HG03354 (cell line): ENCODE data around the gene PRSS50.

Experiments
- ATAC-seq: cut with Tn5 transposase; IDR thresholded peaks from one replicate; pipeline ENCODE4 v1.9.1; 2021; ENCODE audit warnings: mild to moderate bottlenecking; ENCODE audit not compliant: unreplicated experiment, poor library complexity, severe bottlenecking

Gene PRSS50

DNA sequence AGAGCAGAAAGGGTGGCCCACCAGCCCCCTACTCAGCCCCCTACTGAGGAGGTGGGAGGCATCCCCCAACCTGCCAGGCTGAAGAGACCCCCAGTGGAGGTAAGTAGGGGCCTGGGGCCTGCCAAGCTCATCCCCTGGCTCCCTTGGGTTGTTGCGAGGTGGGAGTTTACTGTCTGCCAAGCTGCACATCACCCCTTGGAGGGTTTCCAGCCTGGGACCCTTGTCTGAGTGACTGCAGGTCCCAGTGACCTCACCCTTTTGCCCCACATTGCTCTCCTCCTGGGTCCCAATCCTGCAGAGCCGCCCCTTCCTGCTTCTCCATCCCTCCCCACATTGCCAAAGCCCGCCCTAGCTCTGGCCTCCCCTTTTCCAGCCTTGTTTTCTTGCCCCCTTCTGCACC lies 23.1 kb downstream of the PRSS50 start:
- no peak for ATAC-seq

DNA sequence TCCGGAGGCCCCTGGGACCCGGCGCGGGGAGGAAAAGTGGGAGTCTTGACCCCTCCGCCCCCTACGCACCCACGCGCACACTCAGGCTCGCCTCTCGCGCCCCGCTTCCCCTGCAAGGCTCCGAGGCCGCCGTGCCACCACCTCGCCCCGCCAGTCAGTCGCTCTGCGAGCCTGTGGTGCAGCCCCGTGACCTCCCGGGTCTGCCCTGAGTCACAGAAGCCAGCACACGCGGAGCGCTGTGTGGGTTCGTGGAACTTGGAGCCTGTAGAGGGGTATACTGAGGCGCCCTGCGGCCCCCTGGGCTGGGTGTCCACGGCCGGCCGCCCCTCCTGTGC lies 23.8 kb downstream of the PRSS50 start:
- no peak for ATAC-seq

DNA sequence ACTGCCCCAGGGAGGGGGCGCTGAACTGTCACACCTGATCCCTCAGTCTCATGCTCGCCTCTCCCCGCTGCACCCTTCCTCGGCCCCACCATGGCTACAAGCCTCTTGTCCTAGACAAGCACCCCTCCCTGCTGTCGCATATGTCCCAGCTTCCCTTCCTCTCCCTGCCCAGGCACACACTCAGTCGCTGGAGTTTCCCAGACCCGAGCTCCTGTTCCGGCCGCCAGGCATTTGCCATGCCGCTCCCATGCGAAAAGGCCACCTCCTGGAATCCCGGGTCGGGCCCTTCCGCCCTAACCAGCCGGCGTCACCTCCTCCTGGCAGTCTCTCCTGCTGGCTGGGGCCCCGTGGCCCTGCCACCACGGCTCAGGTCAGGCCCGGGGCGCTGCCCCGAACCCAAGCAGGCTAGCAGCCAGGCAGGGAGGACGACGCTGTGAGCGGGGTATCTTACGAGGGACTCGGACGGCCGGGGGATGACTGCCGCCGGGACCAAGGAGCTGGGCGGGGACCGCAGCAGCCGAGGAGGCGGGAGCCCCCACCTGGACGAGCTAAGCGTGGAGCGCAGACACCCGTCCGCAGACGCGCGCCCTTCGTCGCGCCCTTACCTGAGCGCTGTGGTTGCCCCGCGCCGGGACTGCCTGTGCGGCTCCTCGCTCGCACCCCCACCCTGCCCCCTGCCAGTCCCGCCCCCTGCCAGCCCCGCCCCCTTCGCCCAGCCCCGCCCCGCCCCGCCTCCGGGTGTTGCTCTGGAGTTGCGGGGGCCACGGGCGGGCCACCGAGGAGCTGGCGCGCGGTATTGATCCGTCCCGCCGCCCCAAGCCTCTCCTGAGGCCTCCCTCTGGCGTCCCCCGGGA lies 24.4 kb downstream of the PRSS50 start, which contains the start of gene ALS2CL:
TSS of gene ALS2CL (minus strand) at position 642 of the 854 bp plus-strand sequence. CDS start 4,239 bp downstream, outside the sequence.
- no peak for ATAC-seq

DNA sequence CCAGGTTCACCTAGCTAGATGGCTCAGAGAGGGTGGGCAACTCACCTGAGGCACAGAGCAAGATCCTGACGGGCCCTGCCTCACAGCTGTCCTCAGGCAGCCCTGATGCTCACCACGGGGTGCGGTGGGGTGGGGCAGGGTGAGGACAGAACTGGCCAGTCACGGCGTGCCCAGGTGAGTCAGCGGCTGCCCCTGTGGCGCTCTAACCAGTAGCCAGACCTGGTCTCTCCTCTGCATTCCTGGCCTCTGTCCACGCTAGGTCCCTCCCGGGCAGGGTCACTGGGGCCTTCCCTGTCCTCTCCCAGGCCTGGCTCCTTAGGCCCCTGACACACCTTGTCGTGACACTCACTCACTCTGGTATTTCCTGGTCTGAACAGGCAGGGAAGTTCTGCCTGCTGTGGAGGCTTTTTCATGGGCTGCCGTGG lies 25.1 kb downstream of the PRSS50 start:
- ATAC-seq = no peak

DNA sequence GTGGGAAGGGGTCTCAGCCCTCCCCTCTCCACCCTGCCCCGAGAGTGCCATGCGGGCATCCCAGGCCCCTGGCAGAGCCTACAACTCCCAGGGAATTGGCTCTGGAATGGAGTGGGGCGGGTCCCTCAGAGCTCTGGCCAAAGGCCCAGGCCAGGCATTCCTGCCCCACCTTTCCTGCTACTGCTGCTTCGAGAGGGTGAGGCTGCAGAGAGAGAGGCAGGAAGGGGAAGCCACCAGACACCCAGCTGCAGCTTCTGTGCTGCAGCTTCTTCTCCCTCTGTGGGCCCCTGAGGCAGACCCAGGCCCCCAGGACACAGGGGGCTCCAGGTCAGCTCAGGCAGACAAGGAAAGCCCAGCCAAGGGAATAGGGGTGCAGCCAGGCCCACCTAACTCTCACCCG lies 26.9 kb downstream of the PRSS50 start:
- no peak for ATAC-seq

DNA sequence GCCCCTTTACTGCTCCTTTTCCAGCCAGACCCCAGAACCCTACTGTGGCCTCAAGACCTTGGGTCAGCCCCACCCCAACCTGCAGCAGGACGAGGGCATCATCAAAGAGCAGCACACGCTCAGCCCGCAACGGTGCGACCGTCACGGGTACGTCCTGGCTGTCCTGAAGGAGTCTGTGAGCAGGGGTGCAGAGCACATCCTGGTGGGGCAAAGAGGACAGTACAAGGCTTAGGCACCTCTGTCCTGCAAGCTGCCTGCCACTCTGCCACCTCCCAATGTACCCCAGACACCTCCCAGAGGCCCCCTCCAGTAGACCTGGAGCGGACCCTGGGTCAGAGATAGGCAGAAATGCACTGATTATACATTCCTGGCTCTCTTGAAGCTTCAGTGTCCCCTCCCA lies 32.2 kb downstream of the PRSS50 start:
- no peak for ATAC-seq

DNA sequence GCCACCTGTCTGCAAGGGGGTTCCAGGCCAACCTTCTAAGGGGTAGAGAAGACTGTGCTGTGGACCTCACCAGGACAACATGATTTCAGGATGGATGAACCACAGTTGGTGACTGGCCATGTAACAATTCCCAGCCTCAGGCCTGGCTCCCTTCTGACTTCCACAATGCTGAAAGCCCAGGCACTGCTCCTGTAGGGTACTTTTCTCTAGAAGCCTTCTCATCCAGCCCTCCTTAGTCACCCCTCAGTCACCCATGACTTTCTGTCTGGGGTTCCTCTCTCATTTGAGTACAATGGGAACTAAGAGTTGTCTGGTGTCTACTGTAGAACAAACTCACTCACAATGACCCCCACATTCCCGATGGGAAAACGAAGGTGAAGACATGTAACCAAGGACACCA lies 32.8 kb downstream of the PRSS50 start:
- ATAC-seq = no peak

DNA sequence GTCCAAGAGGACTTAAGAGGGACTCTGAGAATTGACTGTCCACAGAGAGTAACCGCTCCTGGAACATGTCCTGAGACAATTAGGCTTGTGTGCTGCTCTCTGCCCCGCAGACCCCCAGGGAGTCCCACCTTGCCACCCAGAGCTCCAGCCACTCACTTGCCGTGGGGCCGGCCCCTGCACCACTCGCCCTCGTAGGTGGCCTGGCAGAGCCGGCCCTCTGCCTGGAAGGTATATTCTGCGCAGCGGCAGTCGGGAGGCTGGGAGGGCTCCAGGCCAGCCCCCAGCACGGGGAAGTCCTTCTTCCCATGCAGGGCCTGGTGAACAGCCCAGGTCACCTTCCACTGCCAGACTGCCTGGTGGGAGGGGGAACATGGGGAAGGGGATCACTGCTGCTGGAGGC lies 34.7 kb downstream of the PRSS50 start:
- ATAC-seq = no peak

DNA sequence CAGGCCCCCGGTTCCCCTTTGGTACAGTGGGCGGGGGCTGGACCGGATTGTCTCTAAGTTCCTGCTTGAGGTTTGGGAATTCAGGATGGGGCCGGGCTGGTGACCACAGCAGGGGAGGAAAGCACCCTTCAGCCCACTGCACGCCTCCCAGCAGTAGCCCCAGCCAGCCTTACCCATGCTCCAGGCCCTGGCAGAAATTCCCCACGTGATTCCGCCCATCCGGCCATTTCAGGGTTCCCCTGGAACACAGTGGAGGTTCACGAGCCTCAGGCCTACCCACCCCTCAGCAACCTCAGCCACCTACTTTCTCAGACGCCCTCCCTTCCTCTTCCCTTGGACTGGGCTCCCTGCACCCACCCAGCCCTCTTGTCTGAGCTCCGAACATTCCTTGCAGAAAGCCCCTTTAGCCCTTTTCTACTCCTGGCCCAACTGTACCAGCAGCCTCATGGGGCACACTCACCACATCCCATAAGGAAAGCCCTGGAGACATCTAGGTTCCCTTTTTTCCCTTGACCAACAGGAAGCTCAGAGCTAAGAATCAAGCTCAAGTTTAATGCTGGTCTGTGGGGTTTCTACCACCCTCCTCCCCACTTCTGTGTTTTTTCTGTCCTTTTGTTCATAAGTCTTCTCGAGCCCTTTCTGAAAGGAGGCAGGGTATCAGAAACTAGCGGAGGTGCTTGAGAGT lies 35.7 kb downstream of the PRSS50 start:
- ATAC-seq = no peak

DNA sequence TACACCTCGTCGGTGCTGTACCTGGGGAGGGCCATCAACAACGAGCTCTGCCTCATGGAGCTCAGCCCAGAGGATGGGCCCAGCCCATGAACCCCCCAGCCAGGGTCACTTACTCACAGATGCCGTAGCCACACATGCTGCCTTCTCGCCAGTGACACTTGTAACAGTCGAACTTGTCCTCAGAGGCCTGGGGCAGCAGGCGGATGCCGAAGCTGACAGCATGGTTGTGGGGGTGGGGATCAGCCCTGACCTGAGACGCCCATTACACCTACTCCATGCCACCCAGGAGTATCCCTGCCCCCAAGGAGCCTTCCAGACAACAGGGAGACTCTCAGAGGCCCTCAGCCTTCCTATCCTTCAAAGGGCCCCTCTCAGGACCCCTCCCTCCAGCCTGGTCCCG lies 36.3 kb downstream of the PRSS50 start:
- ATAC-seq = no peak

DNA sequence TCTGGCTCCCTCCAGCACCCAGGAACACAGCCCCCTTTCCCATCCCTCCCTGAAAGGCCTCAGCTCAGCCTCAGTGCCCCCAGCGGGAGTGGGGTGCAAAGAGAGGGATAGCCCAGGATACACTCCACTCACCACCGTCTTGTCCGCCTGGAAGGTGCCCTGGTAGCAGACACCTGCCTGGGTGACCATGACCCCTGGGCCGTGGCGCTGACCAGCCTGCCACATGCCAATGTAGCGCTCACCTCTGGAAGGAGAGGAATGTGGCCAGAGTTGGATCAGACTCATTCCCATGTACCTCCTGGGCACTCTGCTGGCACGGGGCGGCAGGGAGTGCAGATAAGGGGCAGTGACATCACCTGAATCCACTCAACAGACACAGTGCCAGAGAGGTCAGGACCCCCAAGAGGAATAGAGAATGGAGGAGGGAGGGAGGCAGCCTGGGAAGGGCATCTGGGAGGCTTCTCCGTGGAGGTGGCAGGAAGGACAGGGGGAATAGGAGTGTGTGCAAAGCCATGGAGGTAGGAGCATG lies 37.3 kb downstream of the PRSS50 start:
- ATAC-seq = no peak

DNA sequence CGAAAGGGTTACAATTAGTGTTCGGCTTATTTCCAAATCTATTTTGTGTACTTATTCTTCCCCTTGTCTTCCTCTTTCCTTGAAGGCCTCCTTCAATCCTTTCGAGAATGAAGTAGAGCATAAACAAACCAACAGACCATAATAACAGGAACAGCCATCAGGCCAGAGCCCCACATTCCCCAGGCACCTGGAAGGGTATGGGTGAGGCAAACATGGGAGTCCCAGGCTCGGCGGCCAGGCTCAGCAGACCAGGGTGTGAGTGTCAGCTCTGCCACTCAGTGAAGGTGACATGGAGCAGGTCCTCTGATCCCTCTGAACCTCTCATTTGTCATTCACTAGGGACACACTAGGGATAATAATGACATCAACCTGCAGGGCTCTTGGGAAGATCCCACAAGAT lies 38.0 kb downstream of the PRSS50 start:
- no peak for ATAC-seq

DNA sequence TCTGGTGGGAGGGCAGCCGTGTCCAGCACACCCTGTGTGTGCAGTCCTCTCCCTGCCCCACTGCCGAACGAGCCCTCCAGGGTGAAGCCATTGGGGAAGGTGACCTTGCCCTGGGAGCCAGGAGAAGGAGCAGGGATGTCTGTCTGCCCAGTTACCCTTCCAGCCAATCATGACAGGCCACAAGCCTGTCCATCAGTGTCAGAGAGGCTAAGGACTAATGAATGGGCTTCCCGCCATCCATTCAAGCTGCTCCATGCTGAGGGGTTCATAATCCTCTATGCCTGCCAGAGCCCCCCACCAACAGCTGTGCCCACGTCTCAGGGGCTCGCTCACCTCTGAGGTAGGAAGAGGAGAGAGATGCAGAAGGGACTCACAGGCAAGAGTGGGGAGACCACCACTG lies 39.4 kb downstream of the PRSS50 start:
- no peak for ATAC-seq

DNA sequence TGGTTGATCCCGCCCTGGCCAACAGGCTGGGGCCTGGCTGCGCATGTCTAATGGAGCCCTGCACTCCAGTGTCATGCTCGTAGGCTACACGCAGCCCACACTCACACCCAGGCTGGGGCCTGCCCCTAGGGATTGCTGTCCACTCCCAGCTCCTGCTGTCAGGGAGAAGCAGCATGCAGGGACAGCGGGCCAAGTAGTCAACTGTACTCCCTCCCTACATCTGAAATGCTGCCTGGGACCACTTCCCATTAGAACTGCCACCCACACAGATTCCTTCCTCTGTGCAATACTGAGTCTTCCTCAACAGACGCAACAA lies 40.3 kb downstream of the PRSS50 start:
- ATAC-seq = no peak

DNA sequence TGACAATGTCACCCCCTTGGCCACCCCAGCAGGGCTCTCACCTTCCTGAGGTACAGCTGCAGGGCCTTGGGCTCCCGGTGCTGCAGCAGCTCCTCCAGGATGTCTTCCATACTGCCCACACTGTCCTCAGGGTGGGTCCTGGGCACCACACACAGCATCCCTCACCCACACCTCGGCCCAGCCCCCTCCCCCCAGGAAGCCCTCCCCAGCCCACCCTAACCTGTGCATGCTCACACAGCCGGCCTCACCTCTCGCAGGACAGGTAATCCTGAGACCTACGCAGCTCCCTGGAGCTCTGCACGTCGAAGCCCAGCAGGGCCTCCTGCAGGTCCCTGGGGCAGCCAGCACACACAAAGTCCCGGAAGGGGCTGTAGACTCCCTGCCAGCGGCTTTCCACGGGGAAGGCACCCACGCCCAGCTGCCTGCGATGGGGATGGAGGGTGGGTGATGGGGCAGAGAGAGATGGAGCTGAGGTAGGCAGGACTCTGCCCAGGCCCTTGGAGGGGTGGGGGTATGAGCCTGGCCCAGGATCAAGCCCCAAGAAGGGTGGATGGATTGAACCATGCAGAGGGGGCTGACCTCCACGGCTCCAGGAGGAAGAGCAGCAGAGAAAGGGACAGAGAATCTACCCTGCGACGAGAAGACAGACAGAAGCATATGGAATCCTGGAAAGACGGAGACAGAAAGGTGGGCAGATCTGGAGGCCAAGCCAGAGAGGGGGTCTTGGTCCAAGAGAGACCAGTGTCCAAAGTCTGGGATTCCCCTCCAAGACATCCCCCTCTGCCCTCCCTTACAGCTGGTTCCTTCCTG lies 40.9 kb downstream of the PRSS50 start:
- ATAC-seq = no peak

DNA sequence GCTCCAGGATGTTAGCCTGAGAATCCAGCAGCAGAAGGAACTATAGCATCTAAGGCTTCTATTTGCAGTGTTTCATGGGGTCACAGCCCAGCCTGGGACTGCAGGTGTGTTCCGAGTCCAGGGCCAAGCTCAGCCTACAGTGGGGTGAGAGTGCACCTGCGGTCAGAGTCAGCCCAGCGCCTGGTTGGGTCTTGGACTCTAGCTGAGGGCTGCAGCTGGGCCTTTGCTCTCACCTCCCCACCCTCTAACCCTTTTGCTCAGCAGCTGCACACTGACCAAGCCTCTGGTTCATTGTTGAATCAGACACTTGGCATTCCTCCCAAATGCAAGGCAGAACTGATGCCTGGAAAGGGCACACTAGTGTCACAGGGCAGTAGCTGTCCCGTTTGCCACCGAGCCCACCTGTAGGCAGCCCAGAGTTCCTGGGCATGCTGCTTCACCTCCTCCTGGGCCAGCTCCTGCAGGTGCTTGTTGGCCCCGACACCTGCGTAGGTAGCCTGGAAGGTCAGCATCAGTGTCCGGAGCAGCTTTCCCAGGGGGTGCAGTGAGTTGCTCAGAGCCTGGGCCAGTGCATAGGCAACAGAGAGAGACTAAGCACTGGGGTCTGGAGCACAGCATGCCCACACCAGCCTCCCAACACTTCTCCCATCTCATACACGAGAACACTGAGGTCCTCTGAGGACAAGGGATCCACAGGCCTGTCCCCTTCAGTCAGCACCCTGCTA lies 41.7 kb downstream of the PRSS50 start:
- ATAC-seq = no peak

DNA sequence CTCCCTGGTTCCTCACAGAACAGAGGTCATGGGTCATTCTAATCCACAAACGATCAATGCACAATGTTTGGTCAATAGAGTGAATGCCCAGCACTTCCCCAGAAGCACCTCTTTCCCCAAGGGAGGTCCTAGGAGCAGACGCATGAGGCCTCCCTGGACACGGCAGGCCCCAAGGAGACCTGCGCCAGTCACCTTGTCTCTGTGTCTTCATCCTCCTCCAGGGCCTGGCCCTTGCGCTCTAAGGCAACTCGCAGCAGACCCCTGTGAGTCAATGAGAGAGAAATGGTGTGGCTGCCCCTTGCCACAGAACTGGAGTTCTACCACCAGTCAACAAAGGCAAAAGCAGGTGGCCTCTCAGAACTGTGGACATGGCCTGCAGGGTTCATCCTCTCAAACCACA lies 42.2 kb downstream of the PRSS50 start:
- ATAC-seq = no peak

DNA sequence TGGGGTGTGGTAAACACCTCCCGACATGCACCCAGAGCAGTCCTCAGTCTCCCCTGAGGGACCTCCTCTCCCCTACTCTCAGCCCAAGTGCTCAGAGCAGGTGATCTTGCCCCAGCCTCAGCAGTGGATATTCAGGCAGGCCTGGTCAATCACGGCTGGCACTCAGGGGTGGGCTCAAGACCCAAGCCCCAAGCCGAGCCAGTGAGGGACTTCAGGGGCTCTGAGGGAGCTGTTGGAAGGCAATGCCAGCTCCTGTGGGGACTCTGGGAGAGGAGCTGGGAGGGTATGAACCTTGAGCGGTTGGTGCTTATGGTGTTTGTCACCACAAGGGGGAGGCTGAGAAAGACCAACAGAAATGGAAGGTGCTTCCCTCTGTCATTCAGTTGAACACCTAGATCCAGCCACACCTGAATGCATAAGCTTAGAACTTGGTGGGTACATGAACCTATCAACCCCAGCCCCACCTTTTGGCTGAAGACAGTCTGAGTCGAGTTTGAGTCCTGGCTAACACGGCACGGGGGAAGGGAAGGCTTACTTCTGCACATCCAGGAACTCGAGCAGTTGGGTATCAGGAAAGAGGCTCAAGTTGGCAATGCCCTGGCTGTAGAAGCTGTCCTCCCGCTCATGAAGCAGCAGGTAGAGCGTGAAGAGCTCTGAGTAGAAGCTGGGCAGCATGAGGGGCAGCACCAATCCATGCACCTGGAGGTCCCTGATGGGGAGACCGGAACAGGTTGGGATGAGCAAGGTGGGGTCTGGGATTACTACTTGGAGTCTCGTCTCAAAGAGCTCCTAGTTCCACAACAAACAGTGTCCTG lies 43.4 kb downstream of the PRSS50 start:
- ATAC-seq = no peak
